AG10803 (cell line): ENCODE measurements around the gene NR1H4.
"Not testable (repeated sequence)": the region's sequence is repeated elsewhere in the genome, so short reads cannot be mapped to it uniquely, and the experiment has no call there.

Experiments
- DNase-seq: peaks from one replicate; pipeline ENCODE4 v3.0.0; 2010; ENCODE audit warnings: low read depth
- H3K4me3 ChIP-seq: 2 replicates; pipeline ENCODE4 v1.5.1; 2011; ENCODE audit warnings: mild to moderate bottlenecking, low read length, control low read depth
- TF ChIP-seq, protein P1 (sequence below): conservative IDR thresholded peaks from 2 replicates; pipeline ENCODE4 v1.5.1; 2011; ENCODE audit warnings: mild to moderate bottlenecking, low read length, control low read depth, inconsistent platforms

NR1H4 gene

GRCh38 chr12:100473716-100474150 lies at the start of gene NR1H4:
Gene NR1H4 (plus strand): TSS chr12:100473866. CDS start chr12:100493324, 19,458 bp downstream.
- H3K4me3 ChIP-seq = no peak within 1 kb of the TSS
- peak; percentile 28 for DNase-seq
- TF ChIP-seq, protein P1, sequence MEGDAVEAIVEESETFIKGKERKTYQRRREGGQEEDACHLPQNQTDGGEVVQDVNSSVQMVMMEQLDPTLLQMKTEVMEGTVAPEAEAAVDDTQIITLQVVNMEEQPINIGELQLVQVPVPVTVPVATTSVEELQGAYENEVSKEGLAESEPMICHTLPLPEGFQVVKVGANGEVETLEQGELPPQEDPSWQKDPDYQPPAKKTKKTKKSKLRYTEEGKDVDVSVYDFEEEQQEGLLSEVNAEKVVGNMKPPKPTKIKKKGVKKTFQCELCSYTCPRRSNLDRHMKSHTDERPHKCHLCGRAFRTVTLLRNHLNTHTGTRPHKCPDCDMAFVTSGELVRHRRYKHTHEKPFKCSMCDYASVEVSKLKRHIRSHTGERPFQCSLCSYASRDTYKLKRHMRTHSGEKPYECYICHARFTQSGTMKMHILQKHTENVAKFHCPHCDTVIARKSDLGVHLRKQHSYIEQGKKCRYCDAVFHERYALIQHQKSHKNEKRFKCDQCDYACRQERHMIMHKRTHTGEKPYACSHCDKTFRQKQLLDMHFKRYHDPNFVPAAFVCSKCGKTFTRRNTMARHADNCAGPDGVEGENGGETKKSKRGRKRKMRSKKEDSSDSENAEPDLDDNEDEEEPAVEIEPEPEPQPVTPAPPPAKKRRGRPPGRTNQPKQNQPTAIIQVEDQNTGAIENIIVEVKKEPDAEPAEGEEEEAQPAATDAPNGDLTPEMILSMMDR = no peak

DNA sequence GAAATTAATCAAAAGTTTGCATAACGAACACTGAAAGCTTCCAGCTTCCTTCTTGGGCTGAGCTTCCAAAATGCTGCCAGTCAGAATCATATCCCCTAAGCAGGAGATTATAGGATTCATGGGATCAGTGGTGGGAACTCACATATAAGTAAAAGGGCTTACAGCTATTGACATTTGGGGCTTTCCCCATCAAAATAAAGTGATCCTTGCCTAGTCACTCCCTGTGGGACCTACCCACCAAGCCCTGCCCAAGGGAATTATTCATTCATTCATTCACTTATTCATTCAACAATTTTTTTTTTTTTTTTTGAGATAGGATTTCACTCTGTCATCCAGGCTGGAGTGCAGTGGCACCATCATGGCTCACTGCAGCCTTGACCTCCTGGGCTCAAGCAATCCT lies 47.5 kb upstream of the NR1H4 start:
- no peak overlapping the region for H3K4me3 ChIP-seq
- TF ChIP-seq, protein P1 = no peak
- DNase-seq = no peak

GRCh38 chr12:100427078-100427477 lies 46.6 kb upstream of the NR1H4 start:
- peak; percentile 44 for DNase-seq
- H3K4me3 ChIP-seq = no peak overlapping the region
- TF ChIP-seq, protein P1 = no peak

DNA sequence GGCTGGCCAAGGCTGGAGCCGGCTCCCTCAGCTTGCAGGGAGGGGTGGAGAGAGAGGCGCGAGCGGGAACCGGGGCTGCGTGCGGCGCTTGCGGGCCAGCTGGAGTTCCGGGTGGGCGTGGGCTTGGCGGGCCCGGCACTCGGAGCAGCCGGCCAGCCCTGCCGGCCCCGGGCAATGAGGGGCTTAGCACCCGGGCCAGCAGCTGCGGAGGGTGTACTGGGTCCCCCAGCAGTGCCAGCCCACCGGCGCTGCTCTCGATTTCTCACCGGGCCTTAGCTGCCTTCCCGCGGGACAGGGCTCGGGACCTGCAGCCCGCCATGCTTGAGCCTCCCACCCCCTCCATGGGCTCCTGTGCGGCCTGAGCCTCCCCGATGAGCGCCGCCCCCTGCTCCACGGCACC lies 43.4 kb upstream of the NR1H4 start:
- not testable (repeated sequence) for H3K4me3 ChIP-seq, DNase-seq

DNA sequence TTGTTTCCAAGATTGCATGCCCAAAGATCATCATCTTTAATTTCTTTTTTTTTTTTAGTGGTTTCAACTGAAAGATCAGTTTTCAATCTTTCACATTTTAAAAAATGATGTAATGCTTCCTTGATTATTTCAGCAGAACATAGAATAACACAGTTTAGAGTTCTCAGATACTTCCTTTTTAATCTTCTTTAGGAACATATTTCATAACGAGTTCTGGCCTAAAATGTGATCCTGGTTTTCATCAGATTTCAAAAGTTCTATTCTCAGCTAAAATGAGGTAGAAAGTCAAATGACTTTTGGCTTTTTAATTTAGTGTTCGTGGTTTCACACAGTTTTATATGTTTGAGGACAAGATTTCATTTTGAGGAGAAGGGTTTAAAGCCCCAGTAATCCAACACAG lies 40.0 kb upstream of the NR1H4 start:
- H3K4me3 ChIP-seq = no peak overlapping the region
- no peak for DNase-seq
- TF ChIP-seq, protein P1 = no peak

DNA sequence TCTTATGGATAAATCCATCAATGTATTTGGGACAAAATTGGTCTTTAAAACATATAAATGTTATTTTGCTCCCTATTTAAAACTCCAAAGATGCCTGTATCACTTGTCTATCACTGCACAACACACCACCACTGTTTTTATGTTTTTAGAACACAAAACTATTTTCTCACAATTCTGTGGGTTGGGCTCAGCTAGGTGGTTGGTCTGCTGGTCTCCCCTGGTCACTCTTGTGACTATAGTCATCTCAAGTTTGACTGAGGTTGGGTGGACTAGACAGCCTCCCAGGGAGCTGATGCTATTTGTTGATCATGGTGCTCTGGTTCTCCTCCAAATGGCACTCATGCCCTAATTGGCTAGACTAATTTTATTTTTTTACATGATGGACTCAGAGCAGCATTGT lies 39.5 kb upstream of the NR1H4 start:
- TF ChIP-seq, protein P1 = no peak
- no peak for DNase-seq
- H3K4me3 ChIP-seq = no peak overlapping the region

DNA sequence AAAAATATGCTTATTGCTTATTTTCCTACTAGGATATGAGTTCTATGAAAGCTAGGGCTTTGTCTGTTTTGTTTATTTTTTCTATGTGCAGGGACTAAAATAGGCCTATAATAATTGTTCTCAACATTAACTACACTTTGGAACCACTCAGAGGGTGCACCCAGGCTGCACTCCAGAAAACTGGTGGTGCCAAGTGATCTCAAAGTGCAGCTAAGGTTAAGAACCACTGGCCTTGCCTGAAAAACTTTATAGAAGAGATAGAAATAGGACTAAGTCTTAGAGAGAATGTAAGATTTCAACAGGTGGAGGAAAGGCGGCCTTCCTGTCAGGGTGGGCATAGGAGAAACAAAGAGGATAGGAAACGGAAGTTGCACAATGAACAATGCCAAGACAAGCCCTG lies 37.7 kb upstream of the NR1H4 start:
- no peak for DNase-seq
- TF ChIP-seq, protein P1 = no peak
- no peak overlapping the region for H3K4me3 ChIP-seq
